ACC112 (cell line): ENCODE results near the gene PRSS50.

Experiments
- H2AFZ ChIP-seq: fragments of 200-600 bp; sonication (generic); one replicate; pipeline ENCODE4 v1.6.0; 2017; ENCODE audit warnings: antibody characterized with exemption, low read length; ENCODE audit not compliant: unreplicated experiment
- H3K27ac ChIP-seq: fragments of 200-600 bp; sonication (generic); 2 replicates; pipeline ENCODE4 v1.5.1; 2014; ENCODE audit warnings: low read depth, mild to moderate bottlenecking, antibody characterized with exemption, low read length, moderate library complexity
- H3K27me3 ChIP-seq: fragments of 200-600 bp; sonication (generic); 2 replicates; pipeline ENCODE4 v1.6.1; 2014; ENCODE audit warnings: mild to moderate bottlenecking, antibody characterized with exemption, low read length, moderate library complexity, mixed read lengths; ENCODE audit not compliant: insufficient read depth
- H3K36me3 ChIP-seq: fragments of 200-600 bp; sonication (generic); 2 replicates; pipeline ENCODE4 v1.6.1; 2016; ENCODE audit warnings: mild to moderate bottlenecking, antibody characterized with exemption, low read length, moderate library complexity, mixed read lengths; ENCODE audit not compliant: insufficient read depth
- H3K4me1 ChIP-seq: fragments of 200-600 bp; sonication (generic); one replicate; pipeline ENCODE4 v1.6.1; 2016; ENCODE audit warnings: low read length, mixed read lengths; ENCODE audit not compliant: insufficient read depth, unreplicated experiment, control insufficient read depth
- H3K4me3 ChIP-seq: fragments of 200-600 bp; sonication (generic); 2 replicates; pipeline ENCODE4 v1.5.1; 2014; ENCODE audit warnings: mild to moderate bottlenecking, low read depth, low read length
- H3K79me2 ChIP-seq: fragments of 200-600 bp; sonication (generic); one replicate; pipeline ENCODE4 v1.6.0; 2016; ENCODE audit warnings: low read length; ENCODE audit not compliant: control insufficient read depth, unreplicated experiment, insufficient read depth

The PRSS50 gene

DNA sequence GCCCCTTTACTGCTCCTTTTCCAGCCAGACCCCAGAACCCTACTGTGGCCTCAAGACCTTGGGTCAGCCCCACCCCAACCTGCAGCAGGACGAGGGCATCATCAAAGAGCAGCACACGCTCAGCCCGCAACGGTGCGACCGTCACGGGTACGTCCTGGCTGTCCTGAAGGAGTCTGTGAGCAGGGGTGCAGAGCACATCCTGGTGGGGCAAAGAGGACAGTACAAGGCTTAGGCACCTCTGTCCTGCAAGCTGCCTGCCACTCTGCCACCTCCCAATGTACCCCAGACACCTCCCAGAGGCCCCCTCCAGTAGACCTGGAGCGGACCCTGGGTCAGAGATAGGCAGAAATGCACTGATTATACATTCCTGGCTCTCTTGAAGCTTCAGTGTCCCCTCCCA lies 32.2 kb downstream of the PRSS50 start:
- H3K27me3 ChIP-seq: no peaks in the 10 kb centered on the region
- H3K36me3 ChIP-seq: no peaks in the 10 kb centered on the region
- H2AFZ ChIP-seq: no peak overlapping the region
- H3K79me2 ChIP-seq: no peaks in the 10 kb centered on the region
- no peak overlapping the region for H3K4me3 ChIP-seq
- no peaks in the 10 kb centered on the region for H3K4me1 ChIP-seq
- no peak overlapping the region for H3K27ac ChIP-seq

DNA sequence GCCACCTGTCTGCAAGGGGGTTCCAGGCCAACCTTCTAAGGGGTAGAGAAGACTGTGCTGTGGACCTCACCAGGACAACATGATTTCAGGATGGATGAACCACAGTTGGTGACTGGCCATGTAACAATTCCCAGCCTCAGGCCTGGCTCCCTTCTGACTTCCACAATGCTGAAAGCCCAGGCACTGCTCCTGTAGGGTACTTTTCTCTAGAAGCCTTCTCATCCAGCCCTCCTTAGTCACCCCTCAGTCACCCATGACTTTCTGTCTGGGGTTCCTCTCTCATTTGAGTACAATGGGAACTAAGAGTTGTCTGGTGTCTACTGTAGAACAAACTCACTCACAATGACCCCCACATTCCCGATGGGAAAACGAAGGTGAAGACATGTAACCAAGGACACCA lies 32.8 kb downstream of the PRSS50 start:
- Histone ChIP-seq H3K36me3 (no peaks in the 10 kb centered on the region), H3K27ac (no peak overlapping the region), H3K79me2 (no peaks in the 10 kb centered on the region), H3K4me3 (no peak overlapping the region), H3K4me1 (no peaks in the 10 kb centered on the region), H3K27me3 (no peaks in the 10 kb centered on the region), H2AFZ (no peak overlapping the region)

- Histone ChIP-seq H3K36me3 (no peaks in the 10 kb centered on the region), H3K4me1 (no peaks in the 10 kb centered on the region), H3K27me3 (no peaks in the 10 kb centered on the region), H3K4me3 (no peak overlapping the region), H3K27ac (no peak overlapping the region), H3K79me2 (no peaks in the 10 kb centered on the region), H2AFZ (no peak overlapping the region)
These were observed 34.7 kb downstream of the PRSS50 start for GRCh38 chr3:46682974-46683373.

- H3K27ac ChIP-seq: no peak overlapping the region
- H2AFZ ChIP-seq: no peak overlapping the region
- H3K27me3 ChIP-seq: no peaks in the 10 kb centered on the region
- H3K4me3 ChIP-seq: no peak overlapping the region
- no peaks in the 10 kb centered on the region for H3K4me1 ChIP-seq
- H3K36me3 ChIP-seq: no peaks in the 10 kb centered on the region
- no peaks in the 10 kb centered on the region for H3K79me2 ChIP-seq
These were observed 35.7 kb downstream of the PRSS50 start for GRCh38 chr3:46681856-46682540.

- Histone ChIP-seq H3K27ac (no peak overlapping the region), H3K27me3 (no peaks in the 10 kb centered on the region), H3K4me3 (no peak overlapping the region), H2AFZ (no peak overlapping the region), H3K79me2 (no peaks in the 10 kb centered on the region), H3K4me1 (no peaks in the 10 kb centered on the region), H3K36me3 (no peaks in the 10 kb centered on the region)
These were observed 36.3 kb downstream of the PRSS50 start for GRCh38 chr3:46681387-46681786.

GRCh38 chr3:46680298-46680826 lies 37.3 kb downstream of the PRSS50 start:
- Histone ChIP-seq H3K4me1 (no peaks in the 10 kb centered on the region), H3K27ac (no peak overlapping the region), H3K36me3 (no peaks in the 10 kb centered on the region), H3K79me2 (no peaks in the 10 kb centered on the region), H3K4me3 (no peak overlapping the region), H2AFZ (no peak overlapping the region), H3K27me3 (no peaks in the 10 kb centered on the region)

DNA sequence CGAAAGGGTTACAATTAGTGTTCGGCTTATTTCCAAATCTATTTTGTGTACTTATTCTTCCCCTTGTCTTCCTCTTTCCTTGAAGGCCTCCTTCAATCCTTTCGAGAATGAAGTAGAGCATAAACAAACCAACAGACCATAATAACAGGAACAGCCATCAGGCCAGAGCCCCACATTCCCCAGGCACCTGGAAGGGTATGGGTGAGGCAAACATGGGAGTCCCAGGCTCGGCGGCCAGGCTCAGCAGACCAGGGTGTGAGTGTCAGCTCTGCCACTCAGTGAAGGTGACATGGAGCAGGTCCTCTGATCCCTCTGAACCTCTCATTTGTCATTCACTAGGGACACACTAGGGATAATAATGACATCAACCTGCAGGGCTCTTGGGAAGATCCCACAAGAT lies 38.0 kb downstream of the PRSS50 start:
- H3K27ac ChIP-seq: no peak overlapping the region
- H3K4me3 ChIP-seq: no peak overlapping the region
- no peak overlapping the region for H2AFZ ChIP-seq
- H3K4me1 ChIP-seq: no peaks in the 10 kb centered on the region
- H3K79me2 ChIP-seq: no peaks in the 10 kb centered on the region
- no peaks in the 10 kb centered on the region for H3K27me3 ChIP-seq
- no peaks in the 10 kb centered on the region for H3K36me3 ChIP-seq

DNA sequence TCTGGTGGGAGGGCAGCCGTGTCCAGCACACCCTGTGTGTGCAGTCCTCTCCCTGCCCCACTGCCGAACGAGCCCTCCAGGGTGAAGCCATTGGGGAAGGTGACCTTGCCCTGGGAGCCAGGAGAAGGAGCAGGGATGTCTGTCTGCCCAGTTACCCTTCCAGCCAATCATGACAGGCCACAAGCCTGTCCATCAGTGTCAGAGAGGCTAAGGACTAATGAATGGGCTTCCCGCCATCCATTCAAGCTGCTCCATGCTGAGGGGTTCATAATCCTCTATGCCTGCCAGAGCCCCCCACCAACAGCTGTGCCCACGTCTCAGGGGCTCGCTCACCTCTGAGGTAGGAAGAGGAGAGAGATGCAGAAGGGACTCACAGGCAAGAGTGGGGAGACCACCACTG lies 39.4 kb downstream of the PRSS50 start:
- H3K79me2 ChIP-seq: no peaks in the 10 kb centered on the region

GRCh38 chr3:46677411-46677726 lies 40.3 kb downstream of the PRSS50 start:
- Histone ChIP-seq H2AFZ (no peak overlapping the region), H3K36me3 (no peaks in the 10 kb centered on the region), H3K4me1 (no peaks in the 10 kb centered on the region), H3K27me3 (no peaks in the 10 kb centered on the region), H3K4me3 (no peak overlapping the region), H3K27ac (no peak overlapping the region), H3K79me2 (no peaks in the 10 kb centered on the region)

More for the DNA sequence above, 39.4 kb downstream of the PRSS50 start:
- Histone ChIP-seq H2AFZ (no peak overlapping the region), H3K27me3 (no peaks in the 10 kb centered on the region), H3K27ac (no peak overlapping the region), H3K36me3 (no peaks in the 10 kb centered on the region), H3K4me3 (no peak overlapping the region), H3K4me1 (no peaks in the 10 kb centered on the region)

DNA sequence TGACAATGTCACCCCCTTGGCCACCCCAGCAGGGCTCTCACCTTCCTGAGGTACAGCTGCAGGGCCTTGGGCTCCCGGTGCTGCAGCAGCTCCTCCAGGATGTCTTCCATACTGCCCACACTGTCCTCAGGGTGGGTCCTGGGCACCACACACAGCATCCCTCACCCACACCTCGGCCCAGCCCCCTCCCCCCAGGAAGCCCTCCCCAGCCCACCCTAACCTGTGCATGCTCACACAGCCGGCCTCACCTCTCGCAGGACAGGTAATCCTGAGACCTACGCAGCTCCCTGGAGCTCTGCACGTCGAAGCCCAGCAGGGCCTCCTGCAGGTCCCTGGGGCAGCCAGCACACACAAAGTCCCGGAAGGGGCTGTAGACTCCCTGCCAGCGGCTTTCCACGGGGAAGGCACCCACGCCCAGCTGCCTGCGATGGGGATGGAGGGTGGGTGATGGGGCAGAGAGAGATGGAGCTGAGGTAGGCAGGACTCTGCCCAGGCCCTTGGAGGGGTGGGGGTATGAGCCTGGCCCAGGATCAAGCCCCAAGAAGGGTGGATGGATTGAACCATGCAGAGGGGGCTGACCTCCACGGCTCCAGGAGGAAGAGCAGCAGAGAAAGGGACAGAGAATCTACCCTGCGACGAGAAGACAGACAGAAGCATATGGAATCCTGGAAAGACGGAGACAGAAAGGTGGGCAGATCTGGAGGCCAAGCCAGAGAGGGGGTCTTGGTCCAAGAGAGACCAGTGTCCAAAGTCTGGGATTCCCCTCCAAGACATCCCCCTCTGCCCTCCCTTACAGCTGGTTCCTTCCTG lies 40.9 kb downstream of the PRSS50 start:
- no peak overlapping the region for H3K4me3 ChIP-seq
- no peaks in the 10 kb centered on the region for H3K4me1 ChIP-seq
- no peaks in the 10 kb centered on the region for H3K36me3 ChIP-seq
- H3K79me2 ChIP-seq: no peaks in the 10 kb centered on the region
- no peak overlapping the region for H2AFZ ChIP-seq
- no peaks in the 10 kb centered on the region for H3K27me3 ChIP-seq
- no peak overlapping the region for H3K27ac ChIP-seq
